Suprapubic skin (tissue), 4 donors: ENCODE data around the gene LUM. TPM values are rescaled to one million over a fixed set of nuclear protein-coding genes. Genes with fewer than 3 reads are reported as not detected.
"Not testable (repeated sequence)": the region's sequence is repeated elsewhere in the genome, so short reads cannot be mapped to it uniquely, and the experiment has no call there.

ENCODE experiments used
- DNase-seq, 2 donors: peaks; one replicate each; pipeline ENCODE4 v3.0.0-alpha.2; 2019; ENCODE audit warnings: low spot score in 2 of 2
- H3K27ac ChIP-seq: fragments of 200-600 bp; sonication (generic); one replicate; pipeline ENCODE4 v1.5.1; 2019
- H3K27me3 ChIP-seq: fragments of 200-600 bp; sonication (generic); one replicate; pipeline ENCODE4 v1.5.1; 2019
- H3K36me3 ChIP-seq: fragments of 200-600 bp; sonication (generic); one replicate; pipeline ENCODE4 v1.5.1; 2019
- H3K4me1 ChIP-seq: fragments of 200-600 bp; sonication (generic); one replicate; pipeline ENCODE4 v1.5.1; 2019
- H3K4me3 ChIP-seq: fragments of 200-600 bp; sonication (generic); one replicate; pipeline ENCODE4 v1.5.1; 2019; ENCODE audit warnings: mild to moderate bottlenecking
- H3K9me3 ChIP-seq: fragments of 200-600 bp; sonication (generic); one replicate; pipeline ENCODE4 v1.5.1; 2019
- EP300 ChIP-seq: sonication (generic); formaldehyde crosslinking; IDR thresholded peaks from one replicate; pipeline ENCODE4 v1.6.1; 2017; ENCODE audit warnings: antibody characterized with exemption
- POLR2A ChIP-seq, 2 donors: fragments of 450-650 bp; IDR thresholded peaks; one replicate each; pipeline ENCODE4 v1.6.1; 2017; ENCODE audit warnings: antibody characterized with exemption in 2 of 2, mild to moderate bottlenecking in 2 of 2, moderate library complexity in 2 of 2
- POLR2AphosphoS5 ChIP-seq, 3 donors: sonication (generic); formaldehyde crosslinking; IDR thresholded peaks; one replicate each; pipeline ENCODE4 v1.6.1; 2017; ENCODE audit warnings: antibody characterized with exemption in 3 of 3
- WGBS: methylation state at CpG from one replicate; pipeline ENCODE4 v1.1.5; 2018; 5-methylcytosine and 5-hydroxymethylcytosine counted together
- total RNA-seq, 4 donors: library from RNA; depleted of rRNA; stranded (reverse); fragments of >200 nt; gene quantifications; one replicate each; pipeline ENCODE4 v1.1.0, GENCODE V29; 2016
- TF ChIP-seq, protein P1 (sequence below), 2 donors: fragments of 200-600 bp in 1 of 2; fragments of 450-650 bp in 1 of 2; sonication (generic) in 1 of 2; IDR thresholded peaks; one replicate each; pipeline ENCODE4 v1.5.1; 2016 to 2019; ENCODE audit warnings: antibody characterized with exemption in 2 of 2, mild to moderate bottlenecking in 1 of 2, moderate library complexity in 1 of 2

The LUM gene
- total RNA-seq, 4 donors from 2014 or later, result 7.5 to 26.0 (median 14.1) TPM

- Histone ChIP-seq H3K4me1 (no peaks in the 10 kb centered on the region), H3K9me3 (peaks cover 5% of the 10 kb centered on the region), H3K27ac (no peak overlapping the region), H3K27me3 (no peaks in the 10 kb centered on the region), H3K36me3 (no peaks in the 10 kb centered on the region), H3K4me3 (no peak overlapping the region)
- no peak for DNase-seq
- TF ChIP-seq, protein P1, sequence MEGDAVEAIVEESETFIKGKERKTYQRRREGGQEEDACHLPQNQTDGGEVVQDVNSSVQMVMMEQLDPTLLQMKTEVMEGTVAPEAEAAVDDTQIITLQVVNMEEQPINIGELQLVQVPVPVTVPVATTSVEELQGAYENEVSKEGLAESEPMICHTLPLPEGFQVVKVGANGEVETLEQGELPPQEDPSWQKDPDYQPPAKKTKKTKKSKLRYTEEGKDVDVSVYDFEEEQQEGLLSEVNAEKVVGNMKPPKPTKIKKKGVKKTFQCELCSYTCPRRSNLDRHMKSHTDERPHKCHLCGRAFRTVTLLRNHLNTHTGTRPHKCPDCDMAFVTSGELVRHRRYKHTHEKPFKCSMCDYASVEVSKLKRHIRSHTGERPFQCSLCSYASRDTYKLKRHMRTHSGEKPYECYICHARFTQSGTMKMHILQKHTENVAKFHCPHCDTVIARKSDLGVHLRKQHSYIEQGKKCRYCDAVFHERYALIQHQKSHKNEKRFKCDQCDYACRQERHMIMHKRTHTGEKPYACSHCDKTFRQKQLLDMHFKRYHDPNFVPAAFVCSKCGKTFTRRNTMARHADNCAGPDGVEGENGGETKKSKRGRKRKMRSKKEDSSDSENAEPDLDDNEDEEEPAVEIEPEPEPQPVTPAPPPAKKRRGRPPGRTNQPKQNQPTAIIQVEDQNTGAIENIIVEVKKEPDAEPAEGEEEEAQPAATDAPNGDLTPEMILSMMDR (IDR thresholded peaks at IDR 0.05), result no peak
- TF ChIP-seq EP300 (no peak), POLR2A (IDR thresholded peaks at IDR 0.05) (no peak), POLR2AphosphoS5 (IDR thresholded peaks at IDR 0.05) (no peak)
- 93% methylated on average over 5 of the region's 6 CpGs for WGBS
These were observed 19.2 kb downstream of the LUM start for GRCh38 chr12:91091916-91092715.

DNA sequence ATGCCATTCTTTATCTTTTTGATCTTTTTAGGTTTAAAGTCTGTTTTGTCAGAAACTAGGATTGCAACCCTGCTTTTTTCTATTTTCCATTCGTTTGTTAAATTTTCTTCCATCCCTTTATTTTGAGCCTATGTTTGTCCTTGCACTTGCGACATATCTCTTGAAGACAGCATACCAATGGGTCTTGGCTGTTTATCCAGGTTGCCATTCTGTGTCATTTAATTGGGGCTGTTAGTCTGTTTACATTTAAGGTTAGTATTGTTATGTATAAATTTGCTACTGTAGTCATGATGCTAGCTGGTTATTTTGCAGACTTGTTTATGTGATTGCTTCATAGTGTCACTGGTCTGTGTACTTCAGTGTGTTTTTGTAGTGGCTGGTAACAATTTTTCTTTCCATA, 21.3 kb downstream of the LUM start:
- not testable (repeated sequence) for H3K36me3 ChIP-seq, H3K27me3 ChIP-seq, H3K27ac ChIP-seq, H3K9me3 ChIP-seq, H3K4me1 ChIP-seq, DNase-seq, H3K4me3 ChIP-seq
- 96% methylated on average over 2 of the region's 2 CpGs for WGBS

DNA sequence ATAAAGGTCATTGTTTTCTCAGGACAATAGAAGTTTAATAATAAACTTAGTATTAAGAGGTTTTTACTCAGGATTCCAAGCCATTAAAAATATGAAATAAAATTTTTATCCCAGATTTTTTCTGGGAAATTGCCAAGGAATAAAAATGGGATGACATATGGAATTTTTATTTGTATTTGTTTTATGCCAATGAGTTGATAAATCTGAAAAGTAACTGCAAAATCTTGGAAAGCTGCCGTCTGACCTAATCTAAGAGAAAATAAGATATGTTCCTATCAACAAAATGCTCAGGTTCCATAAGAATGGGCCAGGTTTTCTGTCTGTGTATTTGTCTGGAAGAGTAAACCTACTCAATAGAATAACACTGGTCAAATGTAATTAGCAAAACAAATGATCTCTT, 31.3 kb downstream of the LUM start:
- no peak for DNase-seq
- 88% methylated on average over 1 of the region's 1 CpG for WGBS
- TF ChIP-seq POLR2AphosphoS5 (IDR thresholded peaks at IDR 0.05) (no peak), POLR2A (IDR thresholded peaks at IDR 0.05) (no peak), EP300 (no peak)
- TF ChIP-seq, protein P1 (IDR thresholded peaks at IDR 0.05), result no peak

GRCh38 chr12:91078501-91078900, 32.8 kb downstream of the LUM start:
- H3K36me3 ChIP-seq, result no peaks in the 10 kb centered on the region

More for the DNA sequence above, 31.3 kb downstream of the LUM start:
- Histone ChIP-seq H3K9me3 (no peaks in the 10 kb centered on the region), H3K36me3 (no peaks in the 10 kb centered on the region), H3K4me1 (no peaks in the 10 kb centered on the region), H3K27me3 (no peaks in the 10 kb centered on the region), H3K4me3 (no peak overlapping the region), H3K27ac (no peak overlapping the region)

GRCh38 chr12:91077228-91077954, 33.9 kb downstream of the LUM start:
- Histone ChIP-seq H3K36me3 (no peaks in the 10 kb centered on the region), H3K4me3 (no peak overlapping the region), H3K27ac (no peak overlapping the region), H3K9me3 (no peaks in the 10 kb centered on the region), H3K4me1 (no peaks in the 10 kb centered on the region), H3K27me3 (no peaks in the 10 kb centered on the region)
- 87% methylated on average over 5 of the region's 5 CpGs for WGBS
- TF ChIP-seq EP300 (no peak), POLR2AphosphoS5 (IDR thresholded peaks at IDR 0.05) (no peak), POLR2A (IDR thresholded peaks at IDR 0.05) (no peak)
- TF ChIP-seq, protein P1 (IDR thresholded peaks at IDR 0.05), result no peak
- no peak for DNase-seq

More at GRCh38 chr12:91078501-91078900, 32.8 kb downstream of the LUM start:
- no peak overlapping the region for H3K4me3 ChIP-seq
- TF ChIP-seq POLR2AphosphoS5 (IDR thresholded peaks at IDR 0.05) (no peak), EP300 (no peak), POLR2A (IDR thresholded peaks at IDR 0.05) (no peak)
- TF ChIP-seq, protein P1 (IDR thresholded peaks at IDR 0.05), result no peak
- H3K9me3 ChIP-seq, result no peaks in the 10 kb centered on the region
- DNase-seq, result no peak
- no peaks in the 10 kb centered on the region for H3K4me1 ChIP-seq
- 75% methylated on average over 1 of the region's 1 CpG for WGBS
- H3K27ac ChIP-seq, result no peak overlapping the region
- no peaks in the 10 kb centered on the region for H3K27me3 ChIP-seq
